Spleen (tissue), 7 donors: ENCODE results near the gene CRYL1.

Experiments
- POLR2A ChIP-seq, 3 donors: fragments of 450-650 bp; IDR thresholded peaks; one replicate each; pipeline ENCODE4 v1.5.1; 2017; ENCODE audit warnings: antibody characterized with exemption in 3 of 3, mild to moderate bottlenecking in 1 of 3
- POLR2AphosphoS5 ChIP-seq, 3 donors: sonication (generic); formaldehyde crosslinking; IDR thresholded peaks; one replicate each; pipeline ENCODE4 v1.5.1; 2017; ENCODE audit warnings: antibody characterized with exemption in 3 of 3
- TF ChIP-seq, protein P1 (sequence below), 11 experiments: fragments of 200-600 bp in 7 of 11; fragments of 450-650 bp in 4 of 11; sonication (generic) in 4 of 11; IDR thresholded peaks in 8 of 11; conservative IDR thresholded peaks in 3 of 11; 1 replicate in 7 of 11; 2 replicates in 4 of 11; pipeline versions ENCODE4 v1.4.0 to v1.8.0; 2016 to 2021; ENCODE audit warnings: antibody characterized with exemption in 11 of 11, inconsistent platforms in 4 of 11, mild to moderate bottlenecking in 1 of 11
- donor health status: DM: no; HTN: no; CAD: no; lungs with moderate emphysema.
- donor health status: DM: no; HTN: no; CAD: no.
- donor health status: DM: no; HTN: no; CAD: no.

DNA sequence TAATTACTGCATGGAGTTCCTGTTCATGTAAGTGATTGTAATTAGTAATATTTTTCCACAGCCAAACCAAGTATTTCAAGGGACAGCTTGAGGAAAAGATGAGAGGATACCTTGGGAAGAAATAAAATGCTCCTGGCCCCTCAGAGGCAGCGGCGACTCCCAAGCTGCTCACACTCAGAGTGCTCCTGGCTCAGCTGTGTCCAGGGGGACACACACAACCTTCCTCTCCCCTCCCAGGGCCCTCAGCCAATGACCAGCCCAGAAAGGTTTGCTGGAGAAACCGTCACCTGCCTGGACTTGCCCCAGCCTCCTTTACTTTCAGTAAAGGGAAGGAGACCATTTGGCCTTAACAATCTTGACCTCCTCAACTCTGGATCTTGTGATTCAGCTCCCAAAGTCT lies 51.1 kb downstream of the CRYL1 start:
- TF ChIP-seq, protein P1, sequence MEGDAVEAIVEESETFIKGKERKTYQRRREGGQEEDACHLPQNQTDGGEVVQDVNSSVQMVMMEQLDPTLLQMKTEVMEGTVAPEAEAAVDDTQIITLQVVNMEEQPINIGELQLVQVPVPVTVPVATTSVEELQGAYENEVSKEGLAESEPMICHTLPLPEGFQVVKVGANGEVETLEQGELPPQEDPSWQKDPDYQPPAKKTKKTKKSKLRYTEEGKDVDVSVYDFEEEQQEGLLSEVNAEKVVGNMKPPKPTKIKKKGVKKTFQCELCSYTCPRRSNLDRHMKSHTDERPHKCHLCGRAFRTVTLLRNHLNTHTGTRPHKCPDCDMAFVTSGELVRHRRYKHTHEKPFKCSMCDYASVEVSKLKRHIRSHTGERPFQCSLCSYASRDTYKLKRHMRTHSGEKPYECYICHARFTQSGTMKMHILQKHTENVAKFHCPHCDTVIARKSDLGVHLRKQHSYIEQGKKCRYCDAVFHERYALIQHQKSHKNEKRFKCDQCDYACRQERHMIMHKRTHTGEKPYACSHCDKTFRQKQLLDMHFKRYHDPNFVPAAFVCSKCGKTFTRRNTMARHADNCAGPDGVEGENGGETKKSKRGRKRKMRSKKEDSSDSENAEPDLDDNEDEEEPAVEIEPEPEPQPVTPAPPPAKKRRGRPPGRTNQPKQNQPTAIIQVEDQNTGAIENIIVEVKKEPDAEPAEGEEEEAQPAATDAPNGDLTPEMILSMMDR (IDR thresholded peaks at IDR 0.05 in 8 of 11, conservative IDR thresholded peaks at IDR 0.05 in 3 of 11), result no peak
- TF ChIP-seq POLR2A (IDR thresholded peaks at IDR 0.05) (no peak), POLR2AphosphoS5 (IDR thresholded peaks at IDR 0.05) (no peak)
